MV-4-11 (cell line): Measurements from ENCODE around the gene YKT6.
"Not testable (repeated sequence)": the region's sequence is repeated elsewhere in the genome, so short reads cannot be mapped to it uniquely, and the experiment has no call there.

Experiments
- DNase-seq: peaks from one replicate; lab custom pipeline; 2025; lab: John Stamatoyannopoulos, UW

YKT6 gene

DNA sequence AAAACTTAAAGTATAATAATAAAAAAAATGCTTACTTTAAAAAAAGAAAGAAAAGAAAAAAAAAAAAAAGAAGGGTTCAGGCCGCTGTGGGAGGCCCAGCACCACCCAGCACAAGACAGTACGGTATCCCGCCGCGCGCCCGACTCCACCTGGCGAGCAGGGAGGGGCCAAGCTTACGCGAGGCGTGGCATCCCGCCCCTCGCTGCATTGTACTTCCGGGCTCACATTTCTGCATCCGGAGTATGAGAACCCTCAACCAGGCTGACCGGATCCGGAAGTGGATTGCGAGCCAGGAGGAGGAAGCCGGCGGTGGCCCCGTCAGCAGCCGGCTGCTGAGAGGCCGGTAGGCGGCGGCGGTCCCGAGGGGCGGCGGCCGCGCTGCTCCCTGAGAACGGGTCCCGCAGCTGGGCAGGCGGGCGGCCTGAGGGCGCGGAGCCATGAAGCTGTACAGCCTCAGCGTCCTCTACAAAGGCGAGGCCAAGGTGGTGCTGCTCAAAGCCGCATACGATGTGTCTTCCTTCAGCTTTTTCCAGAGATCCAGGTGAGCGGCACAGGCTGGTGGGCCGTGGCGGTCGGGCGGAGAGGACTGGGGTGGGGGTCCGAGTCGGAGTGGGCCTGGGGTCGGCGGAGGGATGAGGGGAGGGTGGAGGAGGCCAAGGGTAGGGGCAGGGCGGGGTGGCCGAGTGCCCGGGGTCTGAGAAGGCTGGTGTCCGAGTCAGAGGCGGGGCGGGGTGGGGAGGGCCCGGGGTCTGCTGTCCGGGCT lies at the start of gene YKT6:
Gene YKT6 (plus strand): TSS at position 280 of the 763 bp plus-strand sequence. CDS start 158 bp downstream, at position 438.
- peak; percentile 96 for DNase-seq

DNA sequence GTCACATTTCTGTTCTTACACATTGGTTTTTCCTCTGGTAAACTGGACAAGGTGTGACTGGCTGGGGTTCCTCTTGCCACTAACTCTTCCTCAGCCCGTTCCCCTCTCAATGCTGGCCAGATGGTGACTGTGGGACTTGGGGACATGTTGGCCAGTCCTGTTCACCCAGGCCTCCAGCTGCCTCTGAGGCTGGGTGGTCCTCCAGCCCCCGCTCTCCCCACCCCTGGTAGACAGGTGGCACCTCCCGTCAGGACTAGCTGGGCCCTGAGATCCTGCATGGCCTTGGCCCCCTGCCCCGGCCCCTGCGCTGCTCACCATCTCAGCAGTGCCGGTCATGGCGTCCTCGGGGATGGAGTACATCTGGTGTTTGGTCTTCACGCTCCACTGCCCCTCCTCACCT lies 48.8 kb upstream of the YKT6 start:
- DNase-seq = no peak

DNA sequence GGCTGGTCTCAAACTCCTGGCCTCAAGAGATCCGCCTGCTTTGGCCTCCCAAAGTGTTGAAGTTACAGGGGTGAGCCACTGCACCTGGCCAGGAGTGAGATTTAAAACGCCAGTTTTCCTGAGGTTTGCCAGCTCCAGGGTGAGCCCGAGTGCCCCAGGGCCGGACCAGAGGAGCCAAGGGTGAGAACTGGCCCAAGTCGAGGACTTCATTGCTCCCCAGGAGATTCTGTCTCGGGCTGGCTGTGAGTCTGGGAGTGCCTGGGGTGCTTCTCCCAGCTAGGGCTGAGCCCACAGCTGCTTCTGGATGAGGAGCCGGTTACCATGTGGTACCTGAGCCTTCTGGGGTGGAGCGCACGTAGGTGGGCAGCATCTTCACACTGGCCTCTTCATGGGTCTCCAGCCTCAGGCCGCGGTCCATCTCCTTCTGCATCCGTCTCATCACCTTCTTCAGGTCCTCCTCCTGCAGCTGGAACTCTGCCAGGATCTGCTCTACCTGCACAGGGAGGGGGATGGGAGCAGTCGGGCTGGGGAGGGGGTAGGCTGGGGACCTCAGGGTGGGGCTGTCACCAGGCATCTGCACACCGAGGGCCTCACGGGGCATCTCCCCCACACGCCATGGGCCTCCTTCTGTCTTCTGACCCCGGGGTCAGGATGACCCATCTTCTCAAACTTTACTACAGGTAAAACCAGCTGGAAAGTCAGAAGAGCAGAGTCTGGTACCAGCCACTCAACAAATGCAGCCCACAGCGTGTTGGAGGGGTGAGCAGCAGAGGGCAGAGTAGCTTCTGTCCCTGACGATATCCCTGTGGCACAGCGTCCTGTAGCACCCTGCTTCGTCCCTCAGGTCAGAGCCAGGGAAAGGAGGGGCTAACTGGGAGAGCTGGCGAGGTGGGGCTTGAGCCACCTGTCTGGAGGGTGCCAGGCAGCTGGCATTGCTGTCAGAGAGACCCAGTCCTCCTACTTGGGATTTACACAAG lies 47.5 kb upstream of the YKT6 start:
- DNase-seq = no peak

DNA sequence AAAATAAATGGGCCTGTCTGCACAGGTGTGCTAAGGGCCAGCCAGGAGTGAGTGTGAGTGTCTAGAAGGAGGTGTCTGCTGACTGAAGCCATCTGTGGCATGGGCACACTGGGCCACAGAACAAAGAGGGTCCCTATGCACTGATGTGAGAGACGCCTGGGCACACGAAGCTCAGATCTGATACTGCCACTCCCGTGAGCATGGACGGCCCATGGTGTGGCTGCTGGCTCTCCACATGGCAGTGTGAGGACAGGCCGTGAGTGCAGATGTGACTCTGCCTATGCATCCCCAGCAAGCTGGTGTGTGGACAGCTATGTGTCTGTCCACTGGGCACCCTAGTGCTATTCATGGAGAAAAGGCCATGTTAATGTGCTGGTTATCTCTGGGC lies 46.8 kb upstream of the YKT6 start:
- no peak for DNase-seq

DNA sequence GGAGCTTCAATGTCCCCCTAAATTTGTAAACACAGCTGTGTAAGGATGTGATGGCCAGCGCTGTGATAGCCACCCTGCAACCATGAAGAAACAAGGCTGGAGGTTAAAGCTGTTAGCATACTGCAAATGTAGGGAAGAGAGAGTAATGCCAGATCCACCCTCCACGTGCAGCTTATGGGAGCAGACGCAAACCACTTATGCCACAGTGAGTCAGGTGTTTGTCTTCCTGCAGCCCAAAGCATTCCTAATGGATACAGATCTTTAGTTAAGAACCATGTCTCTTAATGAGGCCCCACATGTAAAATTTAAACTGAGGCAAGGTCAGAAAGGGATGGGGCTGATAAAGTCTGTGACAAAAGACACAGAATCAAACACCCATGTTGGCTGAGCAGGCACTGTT lies 46.1 kb upstream of the YKT6 start:
- DNase-seq = no peak

DNA sequence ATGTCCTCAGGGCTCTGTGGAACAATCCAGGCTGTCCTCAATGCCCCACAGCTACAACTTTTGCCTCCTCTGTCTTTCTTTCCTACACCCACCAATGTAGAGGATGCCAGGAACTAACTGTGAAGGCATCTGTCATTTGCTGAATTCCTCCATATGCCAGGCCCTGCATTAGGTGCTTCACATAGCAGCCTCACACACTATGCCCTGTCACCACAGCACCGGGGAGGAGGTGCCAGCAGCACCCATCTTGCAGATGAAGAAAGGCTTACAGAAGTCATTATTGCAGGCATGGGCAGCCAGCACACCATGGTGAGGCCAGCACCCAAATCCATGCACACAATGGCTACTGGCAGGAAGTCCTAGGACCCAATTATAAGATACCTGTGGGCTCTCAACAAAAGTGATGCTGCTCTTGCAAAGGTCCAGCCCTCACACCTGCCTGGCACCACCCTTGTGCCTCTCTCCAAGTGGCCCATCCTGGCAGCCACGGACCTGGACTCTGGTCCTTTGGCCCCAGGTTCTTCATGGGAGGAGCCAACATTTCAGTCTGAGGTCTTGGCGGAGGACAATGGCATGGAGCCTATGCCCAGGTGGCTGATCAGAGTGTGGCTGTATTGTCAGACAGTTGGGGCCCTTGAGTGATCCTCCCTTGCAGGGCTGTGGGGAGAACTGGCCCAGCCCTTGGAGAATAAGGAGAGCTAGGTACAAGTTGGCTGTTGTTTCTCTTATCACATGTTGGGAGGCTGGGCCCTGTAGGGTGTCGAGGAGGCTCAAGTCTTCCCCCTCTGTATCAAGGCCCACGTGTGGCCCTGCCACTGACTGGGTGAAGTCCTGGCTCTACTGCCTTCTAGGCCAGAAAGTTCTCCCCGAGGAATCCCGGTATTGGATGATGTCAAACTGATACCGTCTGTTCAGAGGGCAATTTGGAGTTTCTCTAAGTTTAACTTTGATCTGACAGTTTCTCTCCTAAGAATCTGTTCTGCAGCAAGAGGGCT lies 45.3 kb upstream of the YKT6 start:
- no peak for DNase-seq

DNA sequence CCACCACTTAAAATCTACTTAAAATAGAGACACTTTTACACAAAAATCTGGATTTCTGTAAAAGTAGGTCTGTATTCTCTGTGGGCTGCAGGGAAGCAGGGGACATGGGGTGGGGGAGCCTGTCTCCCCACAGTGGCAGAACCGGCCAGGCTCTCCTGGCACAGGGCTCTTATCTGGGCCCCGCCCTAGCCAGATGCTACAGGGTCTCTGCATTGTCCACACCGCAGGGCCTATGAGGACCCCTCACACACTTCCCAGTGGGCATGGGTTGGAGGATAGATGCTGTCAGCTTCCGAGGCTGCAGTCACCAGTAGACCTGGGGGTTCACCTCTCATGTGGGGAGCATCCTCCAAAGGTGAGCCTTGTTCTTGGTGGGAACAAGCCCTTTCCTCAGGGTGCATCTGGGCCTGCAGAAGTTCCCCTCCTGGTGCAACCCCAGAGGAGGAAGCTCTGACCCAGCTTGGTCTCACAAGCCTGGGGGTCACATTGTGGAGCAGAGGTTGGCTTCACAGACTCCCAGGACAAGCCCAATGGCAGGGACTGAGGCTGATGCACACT lies 44.2 kb upstream of the YKT6 start:
- no peak for DNase-seq

DNA sequence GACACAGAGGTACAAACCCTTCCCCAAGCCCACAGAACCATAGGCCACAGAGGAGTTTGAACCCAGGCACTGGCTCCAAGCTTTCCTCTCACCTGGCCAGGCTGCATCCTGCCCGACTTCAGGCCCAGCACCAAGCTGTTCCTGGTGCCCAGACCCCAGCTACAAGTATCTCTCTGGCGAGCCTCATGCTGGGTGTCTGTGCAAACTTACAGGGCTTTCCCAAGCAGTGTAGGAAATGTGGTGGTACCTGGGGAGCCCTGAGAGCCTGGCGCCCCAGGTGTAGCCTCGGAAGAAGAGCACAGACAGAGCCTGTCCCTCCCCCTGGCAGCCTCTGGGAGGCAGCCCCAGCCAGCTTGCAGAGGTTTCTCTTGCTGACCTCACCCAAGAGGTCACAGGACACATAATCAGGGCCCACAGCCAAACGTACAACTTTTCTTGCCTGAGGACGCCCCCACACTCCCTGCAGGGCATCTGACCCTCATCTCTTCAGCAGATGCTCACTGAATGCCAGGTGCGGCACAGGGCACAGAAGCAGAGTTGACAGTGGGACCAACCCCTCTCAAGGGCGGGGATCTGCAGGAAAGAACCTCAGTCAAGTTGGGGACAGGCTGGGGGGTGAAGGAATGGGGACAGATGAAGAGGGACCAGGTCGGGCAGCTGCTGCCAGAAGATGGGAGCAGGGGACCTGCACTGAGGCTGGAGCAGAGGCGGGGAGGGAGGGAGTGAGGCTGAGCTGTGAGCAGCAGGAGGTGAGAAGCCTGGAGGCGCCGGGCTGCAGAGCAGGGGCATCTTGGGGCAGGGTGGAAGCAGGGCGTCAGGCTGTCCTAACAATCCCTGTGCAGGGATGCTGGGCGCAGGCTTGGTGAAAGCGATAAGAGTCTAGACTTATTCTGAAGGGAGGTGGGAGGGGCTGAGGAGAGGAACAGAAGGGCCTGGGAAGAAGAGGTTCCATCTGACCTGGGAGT lies 43.4 kb upstream of the YKT6 start:
- DNase-seq = no peak

DNA sequence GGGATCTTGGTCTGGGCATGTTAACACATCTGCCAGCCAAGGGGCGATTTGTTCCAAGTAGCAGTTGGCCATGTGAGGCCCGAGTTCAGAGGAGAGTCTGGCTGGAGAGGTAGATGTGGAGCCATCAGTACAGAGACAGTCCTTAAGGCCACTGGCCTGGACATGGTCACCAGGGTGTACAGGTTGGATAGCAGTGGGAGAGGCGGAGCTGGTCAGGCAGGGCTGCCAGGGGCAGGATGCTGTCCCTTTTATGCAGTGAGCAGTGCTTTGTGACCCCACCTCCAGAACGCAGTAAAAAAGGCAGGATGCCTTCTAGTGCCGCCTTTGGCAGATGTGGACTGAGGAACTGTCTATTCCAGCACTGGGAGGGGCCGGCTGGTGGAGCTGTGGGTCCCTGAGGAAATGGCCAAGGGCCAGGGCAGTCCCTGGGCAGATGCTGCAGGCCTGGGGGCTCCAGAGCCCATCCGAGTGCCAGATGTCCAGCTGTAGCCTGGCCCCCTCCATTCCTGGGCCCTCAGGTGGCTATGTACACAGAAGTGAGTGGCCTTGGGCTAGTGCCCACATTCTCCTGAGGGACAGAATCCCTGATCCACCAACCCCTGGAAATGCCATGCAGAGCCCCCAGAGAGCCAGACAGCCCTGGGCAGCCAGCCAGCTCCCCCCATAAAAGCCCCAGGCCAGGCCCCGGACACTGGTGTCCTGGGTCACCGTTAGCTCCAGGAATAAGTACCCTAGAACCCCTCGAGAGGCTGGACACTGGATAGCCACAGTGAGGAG lies 42.5 kb upstream of the YKT6 start:
- no peak for DNase-seq

DNA sequence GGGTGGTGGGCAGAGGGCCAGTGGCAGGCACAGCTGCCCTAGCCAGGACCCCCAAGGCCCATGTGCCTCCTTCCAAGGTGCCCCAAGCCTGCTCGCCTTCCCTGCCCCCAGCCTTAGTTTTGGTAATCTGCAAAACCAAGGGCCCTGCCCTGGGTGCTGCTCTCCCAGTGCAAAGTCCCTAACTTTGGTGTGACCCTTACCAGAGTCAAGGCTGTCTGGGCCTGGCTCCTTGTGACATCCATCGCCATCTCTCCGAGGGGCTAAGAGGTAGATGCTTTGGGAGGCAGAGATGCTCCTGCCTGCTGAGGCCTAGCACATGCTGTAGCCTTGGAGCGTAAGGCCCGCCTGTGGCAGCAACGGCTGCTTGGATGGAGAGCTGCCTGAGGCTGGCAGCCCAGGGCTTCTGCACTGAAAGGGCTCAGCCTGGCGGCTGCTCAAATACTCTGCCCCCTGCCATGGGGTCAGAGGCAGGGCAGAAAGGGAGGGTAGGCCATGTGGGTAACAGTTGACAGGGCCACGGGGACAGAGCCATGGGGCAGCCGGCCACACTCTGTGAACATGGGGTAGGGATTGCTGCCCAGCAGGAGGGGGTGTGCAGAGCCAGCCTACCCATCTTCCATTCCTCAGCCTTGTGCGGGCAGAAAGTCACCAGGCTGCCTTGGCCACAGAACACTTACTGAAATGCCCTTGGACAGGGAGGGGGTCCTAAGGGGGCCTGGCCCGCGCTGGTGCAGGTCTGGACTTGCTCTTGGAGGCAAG lies 41.7 kb upstream of the YKT6 start:
- no peak for DNase-seq

DNA sequence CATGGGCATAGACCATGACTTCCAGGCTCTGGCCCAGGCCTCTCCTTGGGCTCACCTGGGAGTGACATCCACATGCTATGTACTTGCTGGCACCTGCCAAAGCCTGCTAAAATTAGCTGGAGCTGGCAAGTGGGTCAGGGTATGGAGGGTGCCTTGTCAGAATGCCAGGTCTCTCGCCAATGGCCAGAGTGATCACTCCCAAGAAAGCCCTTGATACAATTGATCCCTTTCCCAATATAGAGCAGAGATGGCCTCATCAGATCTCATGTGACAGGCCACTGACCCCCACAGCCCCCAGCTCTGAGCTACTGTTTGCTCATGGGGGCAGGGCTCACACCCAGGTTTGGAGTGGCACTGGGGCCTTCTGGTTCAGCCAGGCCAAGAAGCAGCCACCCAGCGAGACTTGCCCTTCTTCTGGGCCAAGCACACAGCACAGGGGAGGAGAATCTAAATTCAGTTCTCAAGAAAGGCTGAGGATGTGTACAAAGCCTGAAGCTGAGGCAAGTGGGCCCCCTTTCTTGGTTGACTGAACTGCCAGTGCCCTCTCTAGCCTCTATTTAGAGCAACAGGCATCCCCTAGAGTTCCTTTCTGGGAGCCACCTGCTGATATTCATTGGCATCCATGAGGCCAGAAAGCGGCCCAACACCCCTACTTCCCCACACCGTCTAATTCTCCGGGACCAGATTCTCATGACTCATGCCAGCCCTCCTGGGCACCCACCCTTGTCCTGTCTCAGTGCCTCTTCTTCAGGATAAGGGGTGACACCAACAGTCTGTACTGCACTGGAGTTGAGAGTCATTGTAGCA lies 40.8 kb upstream of the YKT6 start:
- no peak for DNase-seq

DNA sequence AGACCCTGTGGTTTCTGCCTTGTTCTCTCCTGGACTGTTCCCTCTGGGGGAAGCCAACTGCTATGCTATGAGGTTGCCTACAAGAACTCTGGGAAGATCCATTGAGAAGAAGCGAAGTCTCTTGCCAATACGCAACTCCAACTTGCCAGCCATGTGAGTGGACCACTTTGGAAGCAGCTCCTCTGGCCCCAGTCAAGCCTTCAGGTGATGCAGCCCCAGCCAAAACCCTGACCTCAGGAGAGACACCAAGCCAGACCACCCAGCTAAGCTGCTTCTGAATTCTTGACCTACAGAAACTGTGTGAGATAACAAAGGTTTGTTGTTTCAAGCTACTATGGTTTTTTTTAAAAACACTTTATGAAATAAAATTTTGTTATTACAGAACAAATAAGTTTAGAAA lies 39.4 kb upstream of the YKT6 start:
- no peak for DNase-seq

DNA sequence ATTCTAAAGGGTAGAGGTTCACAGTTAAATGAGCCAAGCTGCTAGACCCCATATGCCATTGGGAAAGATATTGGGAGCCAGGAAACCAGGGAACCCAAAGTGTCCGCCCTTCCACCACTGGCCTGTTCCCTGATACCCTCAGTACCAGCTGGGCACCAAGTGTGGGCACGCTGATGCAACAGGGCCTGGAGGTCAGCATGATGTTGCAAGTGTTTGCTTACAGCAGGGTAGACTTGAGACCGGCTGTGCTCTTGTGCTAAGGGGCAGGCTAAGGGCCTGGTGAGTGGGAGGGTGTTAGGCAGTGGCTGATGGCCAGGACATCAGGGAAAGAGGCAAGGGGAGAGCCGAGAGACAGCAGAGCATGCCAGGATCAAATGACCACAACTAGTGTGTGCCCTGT lies 38.6 kb upstream of the YKT6 start:
- no peak for DNase-seq

DNA sequence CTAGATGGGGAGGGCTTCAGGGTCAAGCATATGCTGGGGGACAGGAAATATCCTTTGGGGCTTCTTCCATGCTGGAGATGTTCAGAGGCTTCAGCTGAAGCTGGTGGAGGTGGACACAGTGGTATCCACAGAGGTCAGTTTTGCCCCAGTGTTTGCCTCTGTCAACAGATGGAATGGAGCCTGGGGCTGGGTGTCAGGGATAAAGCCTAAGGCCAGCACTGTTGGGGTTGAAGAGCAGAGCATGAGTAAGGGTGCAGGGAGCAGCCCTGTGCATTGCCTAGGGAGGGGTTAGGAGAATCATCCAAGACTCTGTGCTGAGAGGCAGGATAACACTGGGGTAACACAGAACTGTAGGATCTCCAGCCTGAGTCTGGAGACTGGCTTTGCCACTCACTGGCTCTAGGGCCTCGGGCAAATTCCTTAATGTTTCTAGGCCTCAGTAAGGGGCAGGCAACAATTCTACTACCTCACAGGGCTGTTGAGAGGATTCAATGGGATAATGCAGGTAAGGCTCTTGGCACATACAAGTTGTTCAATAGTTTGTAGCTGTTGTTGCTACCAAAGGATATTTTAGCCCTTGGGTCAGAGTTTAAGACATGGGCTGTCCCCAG lies 37.9 kb upstream of the YKT6 start:
- DNase-seq = no peak

DNA sequence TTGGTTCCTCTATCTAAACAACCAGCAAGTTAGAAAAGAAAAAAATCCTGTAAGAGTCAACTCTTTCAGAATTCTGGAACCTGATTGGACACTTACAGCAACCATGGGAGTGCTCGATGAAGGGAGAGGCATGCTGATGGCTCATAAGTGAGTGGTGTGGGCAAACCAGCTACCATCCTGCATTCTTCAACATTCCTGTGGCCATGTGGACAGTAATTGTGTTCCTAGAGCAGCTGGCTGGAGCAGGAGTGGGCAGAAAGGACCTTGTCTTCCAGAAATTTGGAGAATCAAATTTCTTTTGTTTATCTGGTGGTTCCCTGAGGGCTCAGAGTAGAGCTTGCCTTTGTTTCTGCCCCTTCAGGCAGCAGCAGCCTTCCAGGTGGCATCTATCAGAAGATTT lies 37.2 kb upstream of the YKT6 start:
- DNase-seq = no peak

DNA sequence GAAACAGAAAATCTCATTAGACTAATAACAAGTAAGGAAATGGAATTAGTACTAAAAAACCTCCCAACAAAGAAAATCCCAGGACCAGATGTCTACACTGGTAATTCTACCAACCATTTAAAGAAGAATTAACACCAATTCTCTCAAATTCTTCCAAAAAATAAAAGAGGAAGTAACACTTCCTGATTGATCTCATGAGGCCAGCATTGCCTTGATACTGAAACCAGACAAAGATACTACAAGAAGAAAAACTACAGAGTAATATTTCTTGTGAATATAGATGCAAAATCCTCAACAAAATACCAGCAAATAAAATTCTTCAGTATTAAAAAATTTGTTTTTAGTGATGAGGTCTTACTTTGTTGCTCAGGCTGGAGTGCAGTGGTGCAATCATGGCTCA lies 32.9 kb upstream of the YKT6 start:
- peak; percentile 67 for DNase-seq

DNA sequence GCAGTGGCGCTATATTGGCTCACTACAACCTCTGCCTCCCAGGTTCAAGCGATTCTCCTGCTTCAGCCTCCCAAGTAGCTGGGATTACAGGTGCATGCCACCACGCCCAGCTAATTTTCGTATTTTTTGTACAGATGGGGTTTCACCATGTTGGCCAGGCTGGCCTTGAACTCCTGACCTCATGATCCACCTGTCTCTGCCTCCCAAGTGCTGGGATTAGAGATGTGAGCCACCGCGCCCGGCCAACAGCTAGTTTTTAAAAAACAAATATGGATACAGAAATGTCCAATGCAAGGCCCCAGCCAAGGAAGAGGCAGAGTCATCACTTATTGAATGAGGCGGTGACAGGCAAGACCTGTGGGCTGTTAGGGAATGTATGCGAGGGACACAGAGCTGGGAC lies 28.9 kb upstream of the YKT6 start:
- not testable (repeated sequence) for DNase-seq

DNA sequence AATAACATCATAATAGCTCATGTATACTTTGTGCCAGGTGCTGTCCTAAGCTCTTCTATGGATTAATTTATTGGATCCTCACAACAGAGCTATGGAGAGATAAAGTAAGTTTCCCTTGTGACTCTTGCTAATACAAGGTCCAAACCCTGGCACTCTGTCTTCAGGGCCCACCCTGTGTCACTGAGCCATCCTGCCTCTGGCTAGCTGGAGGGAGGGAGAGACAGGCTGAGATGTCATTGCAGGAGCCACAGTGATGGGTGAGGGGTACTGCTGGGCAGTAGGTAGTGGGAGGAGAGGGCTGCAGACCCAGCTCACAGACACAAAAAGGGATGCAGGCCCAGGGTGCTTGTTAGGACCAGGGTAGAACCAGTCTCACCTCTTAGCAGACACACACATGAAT lies 28.4 kb upstream of the YKT6 start:
- no peak for DNase-seq
